PC-3 (cell line): ENCODE data around the gene LRRC61. TPM values are rescaled to one million over a fixed set of nuclear protein-coding genes. Genes with fewer than 3 reads are reported as not detected.
A peak's percentile ranks its signal among the peaks of the same experiment; 100 is the strongest.
"Not testable (repeated sequence)": the region's sequence is repeated elsewhere in the genome, so short reads cannot be mapped to it uniquely, and the experiment has no call there.

Experiments used
- ATAC-seq: fragments of 200-7000 bp; cut with Tn5 transposase; 2 replicates; pipeline ENCODE4 v1.9.1; 2020; ENCODE audit warnings: mild to moderate bottlenecking, moderate library complexity
- BruUV-seq: library from RNA; stranded (reverse); fragments of 400-500 nt; replicated peaks from 2 replicates; lab custom pipeline; 2021; lab: Mats Ljungman, UMichigan
- CTCF ChIA-PET: fragments of 300-600 bp; sonication (Branson Sonifier 250); formaldehyde crosslinking; loops from one replicate; lab custom pipeline; 2022; ENCODE audit warnings: antibody characterized with exemption; lab: Charles Lee
- POLR2A ChIA-PET: fragments of 300-600 bp; sonication (Branson Sonifier 250); formaldehyde crosslinking; loops from one replicate; lab custom pipeline; 2022; ENCODE audit warnings: antibody characterized with exemption; ENCODE audit not compliant: unreplicated experiment; lab: Charles Lee
- DNase-seq: peaks from one replicate; pipeline ENCODE4 v3.0.0-alpha.2; 2015
- H2AFZ ChIP-seq: fragments of 300-600 bp; sonication (generic); 2 replicates; pipeline ENCODE4 v1.6.0; 2016; ENCODE audit warnings: antibody characterized with exemption, low read length
- H3F3A ChIP-seq: fragments of 300-600 bp; sonication (generic); one replicate; pipeline ENCODE4 v1.6.0; 2017; ENCODE audit warnings: antibody characterized with exemption, low read length, control low read depth, mild to moderate bottlenecking; ENCODE audit not compliant: unreplicated experiment
- H3K27ac ChIP-seq: fragments of 300-600 bp; sonication (generic); 2 replicates; pipeline ENCODE4 v1.5.1; 2016; ENCODE audit warnings: mild to moderate bottlenecking, low read length
- H3K27me3 ChIP-seq: fragments of 300-600 bp; sonication (generic); 2 replicates; pipeline ENCODE4 v1.6.1; 2016; ENCODE audit warnings: low read length, mixed read lengths
- H3K36me3 ChIP-seq: fragments of 300-600 bp; sonication (generic); 2 replicates; pipeline ENCODE4 v1.6.1; 2016; ENCODE audit warnings: low read depth, mixed run types, low read length, mixed read lengths
- H3K4me1 ChIP-seq: fragments of 300-600 bp; sonication (generic); 2 replicates; pipeline ENCODE4 v1.5.1; 2016; ENCODE audit warnings: low read length; ENCODE audit not compliant: insufficient read depth
- H3K4me2 ChIP-seq: fragments of 300-600 bp; sonication (generic); 2 replicates; pipeline ENCODE4 v1.6.0; 2016; ENCODE audit warnings: low read length
- H3K4me3 ChIP-seq: fragments of 300-600 bp; sonication (generic); 2 replicates; pipeline ENCODE4 v1.5.1; 2016; ENCODE audit warnings: mild to moderate bottlenecking, low read length, mixed read lengths
- H3K79me2 ChIP-seq: fragments of 300-600 bp; sonication (generic); 2 replicates; pipeline ENCODE4 v1.6.1; 2017; ENCODE audit warnings: low read length, mixed read lengths
- H3K9ac ChIP-seq: fragments of 300-600 bp; sonication (generic); 2 replicates; pipeline ENCODE4 v1.6.0; 2016; ENCODE audit warnings: mild to moderate bottlenecking, low read length
- H3K9me2 ChIP-seq: fragments of 300-600 bp; sonication (generic); replicated peaks from 2 replicates; pipeline ENCODE4 v1.6.1; 2016; ENCODE audit warnings: mixed run types, low read length, mixed read lengths
- H3K9me3 ChIP-seq: fragments of 300-600 bp; sonication (generic); 2 replicates; pipeline ENCODE4 v1.6.1; 2016; ENCODE audit warnings: low read length, mixed read lengths
- H4K20me1 ChIP-seq: fragments of 300-600 bp; sonication (generic); 2 replicates; pipeline ENCODE4 v1.6.1; 2016; ENCODE audit warnings: low read length, mixed read lengths
- CTCF ChIP-seq: fragments of 300-600 bp; sonication (generic); conservative IDR thresholded peaks from 2 replicates; pipeline ENCODE4 v1.5.1; 2017; ENCODE audit warnings: antibody characterized with exemption, low read depth, mild to moderate bottlenecking, low read length
- intact Hi-C: fragments of 100-400 bp; cut with micrococcal nuclease; formaldehyde crosslinking; loops from 2 replicates; pipeline ENCODE4 v1.9.0; 2023
- total RNA-seq: library from RNA; depleted of rRNA; stranded (reverse); fragments of >200 nt; gene quantifications from 2 replicates; pipeline ENCODE4 v1.2.3, GENCODE V29; 2014

Gene LRRC61
- total RNA-seq, 1 experiment from 2014 or later = 15.1 TPM

- H3K4me3 ChIP-seq, CTCF ChIA-PET, H2AFZ ChIP-seq, H3K9me3 ChIP-seq, H3K9me2 ChIP-seq, H3K27me3 ChIP-seq, BruUV-seq, H3K9ac ChIP-seq, ATAC-seq, DNase-seq, H3K79me2 ChIP-seq, H3K4me1 ChIP-seq, H4K20me1 ChIP-seq, intact Hi-C loops, H3K27ac ChIP-seq, H3K4me2 ChIP-seq, POLR2A ChIA-PET, H3K36me3 ChIP-seq, H3F3A ChIP-seq: not testable (repeated sequence)
Measured at GRCh38 chr7:150283111-150283510, 40.0 kb upstream of the LRRC61 start.

- intact Hi-C loops, H3K9ac ChIP-seq, H3K4me1 ChIP-seq, BruUV-seq, CTCF ChIA-PET, H3K27ac ChIP-seq, H3K9me3 ChIP-seq, H3K79me2 ChIP-seq, H3F3A ChIP-seq, H3K36me3 ChIP-seq, H2AFZ ChIP-seq, H4K20me1 ChIP-seq, H3K4me2 ChIP-seq, H3K9me2 ChIP-seq, POLR2A ChIA-PET, H3K27me3 ChIP-seq, H3K4me3 ChIP-seq: not testable (repeated sequence)
- DNase-seq (peak; percentile 6), ATAC-seq (peak; percentile 96)
Measured at GRCh38 chr7:150283608-150284007, 39.5 kb upstream of the LRRC61 start.

GRCh38 chr7:150285849-150286754 is 37.1 kb upstream of the LRRC61 start:
- peak; percentile 52 for TF ChIP-seq CTCF
- H3K4me1 ChIP-seq, H3K9me2 ChIP-seq, H3K36me3 ChIP-seq, BruUV-seq, H3K79me2 ChIP-seq, H3K4me3 ChIP-seq, H2AFZ ChIP-seq, H4K20me1 ChIP-seq, H3F3A ChIP-seq, H3K27me3 ChIP-seq, POLR2A ChIA-PET, H3K4me2 ChIP-seq, H3K9me3 ChIP-seq, H3K27ac ChIP-seq, CTCF ChIA-PET, H3K9ac ChIP-seq: not testable (repeated sequence)
- ATAC-seq (peak; percentile 76), DNase-seq (peak; percentile 27)
- intact Hi-C loops = loop anchor here (1.0 kb wide), 1 partner anchor 135 kb away; no protein-coding TSS in a partner anchor

GRCh38 chr7:150287815-150288214 is 35.3 kb upstream of the LRRC61 start:
- H4K20me1 ChIP-seq, intact Hi-C loops, H3K36me3 ChIP-seq, H3K4me2 ChIP-seq, H3K4me3 ChIP-seq, H3K4me1 ChIP-seq, H3K9me2 ChIP-seq, POLR2A ChIA-PET, H3K9me3 ChIP-seq, H3K27ac ChIP-seq, ATAC-seq, BruUV-seq, H3K9ac ChIP-seq, H3K79me2 ChIP-seq, DNase-seq, CTCF ChIA-PET, H2AFZ ChIP-seq, H3F3A ChIP-seq, H3K27me3 ChIP-seq: not testable (repeated sequence)

GRCh38 chr7:150288816-150289215 is 34.3 kb upstream of the LRRC61 start:
- ATAC-seq, H3K9me3 ChIP-seq, H3K9me2 ChIP-seq, H3F3A ChIP-seq, H4K20me1 ChIP-seq, H3K4me1 ChIP-seq, H3K4me2 ChIP-seq, intact Hi-C loops, H2AFZ ChIP-seq, POLR2A ChIA-PET, CTCF ChIA-PET, H3K9ac ChIP-seq, H3K27ac ChIP-seq, H3K36me3 ChIP-seq, DNase-seq, BruUV-seq, H3K4me3 ChIP-seq, H3K79me2 ChIP-seq, H3K27me3 ChIP-seq: not testable (repeated sequence)

GRCh38 chr7:150290317-150290716 is 32.8 kb upstream of the LRRC61 start:
- H3K79me2 ChIP-seq, DNase-seq, ATAC-seq, H3K27me3 ChIP-seq, H2AFZ ChIP-seq, H3F3A ChIP-seq, H3K36me3 ChIP-seq, POLR2A ChIA-PET, H3K4me3 ChIP-seq, CTCF ChIA-PET, H4K20me1 ChIP-seq, H3K4me1 ChIP-seq, H3K9me2 ChIP-seq, H3K27ac ChIP-seq, H3K9me3 ChIP-seq, BruUV-seq, H3K4me2 ChIP-seq, H3K9ac ChIP-seq, intact Hi-C loops: not testable (repeated sequence)
